WTC11 (cell line): ENCODE measurements around the gene CYTH3.

Experiments used
- CREM ChIP-seq: sonication (generic); formaldehyde crosslinking; IDR thresholded peaks from 2 replicates; pipeline ENCODE4 v1.8.1; 2022; ENCODE audit warnings: mild to moderate bottlenecking, missing genetic modification reagents, moderate library complexity
- CTCF ChIP-seq: fragments of 200-600 bp; IDR thresholded peaks from 2 replicates; pipeline ENCODE4 v1.8.0; 2022; ENCODE audit warnings: antibody characterized with exemption
- ESRRA ChIP-seq: sonication (generic); formaldehyde crosslinking; IDR thresholded peaks from 2 replicates; pipeline ENCODE4 v1.8.1; 2022; ENCODE audit warnings: mild to moderate bottlenecking, missing genetic modification reagents, borderline replicate concordance
- MAX ChIP-seq: sonication (generic); formaldehyde crosslinking; IDR thresholded peaks from 2 replicates; pipeline ENCODE4 v1.8.0; 2022; ENCODE audit warnings: mild to moderate bottlenecking, missing genetic modification reagents
- MYBL2 ChIP-seq: sonication (generic); formaldehyde crosslinking; IDR thresholded peaks from 2 replicates; pipeline ENCODE4 v1.8.1; 2023; ENCODE audit warnings: mild to moderate bottlenecking, moderate library complexity, missing genetic modification reagents
- NR2C2 ChIP-seq: sonication (generic); formaldehyde crosslinking; IDR thresholded peaks from 2 replicates; pipeline ENCODE4 v1.8.0; 2022; ENCODE audit warnings: mild to moderate bottlenecking, missing genetic modification reagents
- NR3C1 ChIP-seq: sonication (generic); formaldehyde crosslinking; conservative IDR thresholded peaks from 2 replicates; pipeline ENCODE4 v1.8.1; 2023; ENCODE audit warnings: low read depth, mild to moderate bottlenecking, missing genetic modification reagents
- SOX15 ChIP-seq: fragments of 250-450 bp; sonication (Bioruptor Pico); IDR thresholded peaks from 2 replicates; pipeline ENCODE4 v1.9.0; 2021; ENCODE audit warnings: mild to moderate bottlenecking
- TEAD4 ChIP-seq: sonication (generic); formaldehyde crosslinking; IDR thresholded peaks from 2 replicates; pipeline ENCODE4 v1.8.0; 2022; ENCODE audit warnings: mild to moderate bottlenecking, missing genetic modification reagents
- ZSCAN18 ChIP-seq: fragments of 250-450 bp; sonication (Bioruptor Pico); IDR thresholded peaks from 2 replicates; pipeline ENCODE4 v2.1.2; 2022; ENCODE audit warnings: mild to moderate bottlenecking, moderate library complexity
- TF ChIP-seq, protein P1 (sequence below): sonication (generic); formaldehyde crosslinking; IDR thresholded peaks from 2 replicates; pipeline ENCODE4 v1.8.0; 2023; ENCODE audit warnings: missing genetic modification reagents, mild to moderate bottlenecking, borderline replicate concordance
- TF ChIP-seq, protein P2 (sequence below): sonication (generic); formaldehyde crosslinking; IDR thresholded peaks from 2 replicates; pipeline ENCODE4 v1.8.1; 2022; ENCODE audit warnings: low read depth, mild to moderate bottlenecking, moderate library complexity, missing genetic modification reagents, borderline replicate concordance
- TF ChIP-seq, protein P3 (sequence below): sonication (generic); formaldehyde crosslinking; IDR thresholded peaks from 2 replicates; pipeline ENCODE4 v1.8.1; 2022; ENCODE audit warnings: missing genetic modification reagents, borderline replicate concordance
- TF ChIP-seq, protein P4 (sequence below): sonication (generic); formaldehyde crosslinking; conservative IDR thresholded peaks from 2 replicates; pipeline ENCODE4 v1.8.1; 2022; ENCODE audit warnings: mild to moderate bottlenecking, missing genetic modification reagents

DNA sequence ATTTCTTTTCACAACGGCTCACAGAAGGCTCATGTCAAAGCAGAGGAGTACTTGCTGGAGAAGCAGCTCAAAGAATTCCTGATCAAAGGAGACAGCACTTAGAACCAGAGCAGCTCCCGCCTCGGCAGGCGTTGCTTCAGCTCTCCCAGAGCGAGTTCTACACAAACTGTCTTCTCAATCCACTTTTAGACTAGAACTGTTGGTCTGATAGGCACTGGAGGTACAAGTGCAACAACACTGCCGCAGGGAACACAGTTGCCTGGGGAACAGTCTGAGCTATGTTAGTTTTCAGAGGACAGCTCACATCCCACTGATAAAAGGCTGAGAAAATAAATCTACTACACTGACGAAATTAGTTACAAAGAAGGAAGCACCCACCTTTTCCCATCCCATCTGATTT, 35.4 kb downstream of the CYTH3 start:
- TF ChIP-seq MAX (CRISPR knock-in tag) (no peak), CTCF (no peak), NR3C1 (CRISPR knock-in tag) (no peak), TEAD4 (CRISPR knock-in tag) (no peak), ZSCAN18 (CRISPR knock-in tag) (no peak), SOX15 (CRISPR knock-in tag) (no peak), CREM (CRISPR knock-in tag) (no peak), ESRRA (CRISPR knock-in tag) (no peak), MYBL2 (CRISPR knock-in tag) (no peak), NR2C2 (CRISPR knock-in tag) (no peak)
- TF ChIP-seq, protein P1, sequence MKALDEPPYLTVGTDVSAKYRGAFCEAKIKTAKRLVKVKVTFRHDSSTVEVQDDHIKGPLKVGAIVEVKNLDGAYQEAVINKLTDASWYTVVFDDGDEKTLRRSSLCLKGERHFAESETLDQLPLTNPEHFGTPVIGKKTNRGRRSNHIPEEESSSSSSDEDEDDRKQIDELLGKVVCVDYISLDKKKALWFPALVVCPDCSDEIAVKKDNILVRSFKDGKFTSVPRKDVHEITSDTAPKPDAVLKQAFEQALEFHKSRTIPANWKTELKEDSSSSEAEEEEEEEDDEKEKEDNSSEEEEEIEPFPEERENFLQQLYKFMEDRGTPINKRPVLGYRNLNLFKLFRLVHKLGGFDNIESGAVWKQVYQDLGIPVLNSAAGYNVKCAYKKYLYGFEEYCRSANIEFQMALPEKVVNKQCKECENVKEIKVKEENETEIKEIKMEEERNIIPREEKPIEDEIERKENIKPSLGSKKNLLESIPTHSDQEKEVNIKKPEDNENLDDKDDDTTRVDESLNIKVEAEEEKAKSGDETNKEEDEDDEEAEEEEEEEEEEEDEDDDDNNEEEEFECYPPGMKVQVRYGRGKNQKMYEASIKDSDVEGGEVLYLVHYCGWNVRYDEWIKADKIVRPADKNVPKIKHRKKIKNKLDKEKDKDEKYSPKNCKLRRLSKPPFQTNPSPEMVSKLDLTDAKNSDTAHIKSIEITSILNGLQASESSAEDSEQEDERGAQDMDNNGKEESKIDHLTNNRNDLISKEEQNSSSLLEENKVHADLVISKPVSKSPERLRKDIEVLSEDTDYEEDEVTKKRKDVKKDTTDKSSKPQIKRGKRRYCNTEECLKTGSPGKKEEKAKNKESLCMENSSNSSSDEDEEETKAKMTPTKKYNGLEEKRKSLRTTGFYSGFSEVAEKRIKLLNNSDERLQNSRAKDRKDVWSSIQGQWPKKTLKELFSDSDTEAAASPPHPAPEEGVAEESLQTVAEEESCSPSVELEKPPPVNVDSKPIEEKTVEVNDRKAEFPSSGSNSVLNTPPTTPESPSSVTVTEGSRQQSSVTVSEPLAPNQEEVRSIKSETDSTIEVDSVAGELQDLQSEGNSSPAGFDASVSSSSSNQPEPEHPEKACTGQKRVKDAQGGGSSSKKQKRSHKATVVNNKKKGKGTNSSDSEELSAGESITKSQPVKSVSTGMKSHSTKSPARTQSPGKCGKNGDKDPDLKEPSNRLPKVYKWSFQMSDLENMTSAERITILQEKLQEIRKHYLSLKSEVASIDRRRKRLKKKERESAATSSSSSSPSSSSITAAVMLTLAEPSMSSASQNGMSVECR, result no peak
- TF ChIP-seq, protein P2, sequence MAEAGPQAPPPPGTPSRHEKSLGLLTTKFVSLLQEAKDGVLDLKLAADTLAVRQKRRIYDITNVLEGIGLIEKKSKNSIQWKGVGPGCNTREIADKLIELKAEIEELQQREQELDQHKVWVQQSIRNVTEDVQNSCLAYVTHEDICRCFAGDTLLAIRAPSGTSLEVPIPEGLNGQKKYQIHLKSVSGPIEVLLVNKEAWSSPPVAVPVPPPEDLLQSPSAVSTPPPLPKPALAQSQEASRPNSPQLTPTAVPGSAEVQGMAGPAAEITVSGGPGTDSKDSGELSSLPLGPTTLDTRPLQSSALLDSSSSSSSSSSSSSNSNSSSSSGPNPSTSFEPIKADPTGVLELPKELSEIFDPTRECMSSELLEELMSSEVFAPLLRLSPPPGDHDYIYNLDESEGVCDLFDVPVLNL (CRISPR knock-in tag), result no peak
- TF ChIP-seq, protein P3, sequence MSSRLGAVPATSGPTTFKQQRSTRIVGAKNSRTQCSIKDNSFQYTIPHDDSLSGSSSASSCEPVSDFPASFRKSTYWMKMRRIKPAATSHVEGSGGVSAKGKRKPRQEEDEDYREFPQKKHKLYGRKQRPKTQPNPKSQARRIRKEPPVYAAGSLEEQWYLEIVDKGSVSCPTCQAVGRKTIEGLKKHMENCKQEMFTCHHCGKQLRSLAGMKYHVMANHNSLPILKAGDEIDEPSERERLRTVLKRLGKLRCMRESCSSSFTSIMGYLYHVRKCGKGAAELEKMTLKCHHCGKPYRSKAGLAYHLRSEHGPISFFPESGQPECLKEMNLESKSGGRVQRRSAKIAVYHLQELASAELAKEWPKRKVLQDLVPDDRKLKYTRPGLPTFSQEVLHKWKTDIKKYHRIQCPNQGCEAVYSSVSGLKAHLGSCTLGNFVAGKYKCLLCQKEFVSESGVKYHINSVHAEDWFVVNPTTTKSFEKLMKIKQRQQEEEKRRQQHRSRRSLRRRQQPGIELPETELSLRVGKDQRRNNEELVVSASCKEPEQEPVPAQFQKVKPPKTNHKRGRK (CRISPR knock-in tag), result no peak
- TF ChIP-seq, protein P4, sequence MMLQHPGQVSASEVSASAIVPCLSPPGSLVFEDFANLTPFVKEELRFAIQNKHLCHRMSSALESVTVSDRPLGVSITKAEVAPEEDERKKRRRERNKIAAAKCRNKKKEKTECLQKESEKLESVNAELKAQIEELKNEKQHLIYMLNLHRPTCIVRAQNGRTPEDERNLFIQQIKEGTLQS (CRISPR knock-in tag), result no peak
